NCI-H2196 treated with DMSO at 0.1 percent for 48 hours (cell line): ENCODE measurements around the gene ZNF101.
A peak's percentile ranks its signal among the peaks of the same experiment; 100 is the strongest.
"Not testable (repeated sequence)": the region's sequence is repeated elsewhere in the genome, so short reads cannot be mapped to it uniquely, and the experiment has no call there.

Experiments
- DNase-seq: peaks from one replicate; lab custom pipeline; 2025; ENCODE audit not compliant: unreplicated experiment; lab: John Stamatoyannopoulos, UW

Gene ZNF101

DNA sequence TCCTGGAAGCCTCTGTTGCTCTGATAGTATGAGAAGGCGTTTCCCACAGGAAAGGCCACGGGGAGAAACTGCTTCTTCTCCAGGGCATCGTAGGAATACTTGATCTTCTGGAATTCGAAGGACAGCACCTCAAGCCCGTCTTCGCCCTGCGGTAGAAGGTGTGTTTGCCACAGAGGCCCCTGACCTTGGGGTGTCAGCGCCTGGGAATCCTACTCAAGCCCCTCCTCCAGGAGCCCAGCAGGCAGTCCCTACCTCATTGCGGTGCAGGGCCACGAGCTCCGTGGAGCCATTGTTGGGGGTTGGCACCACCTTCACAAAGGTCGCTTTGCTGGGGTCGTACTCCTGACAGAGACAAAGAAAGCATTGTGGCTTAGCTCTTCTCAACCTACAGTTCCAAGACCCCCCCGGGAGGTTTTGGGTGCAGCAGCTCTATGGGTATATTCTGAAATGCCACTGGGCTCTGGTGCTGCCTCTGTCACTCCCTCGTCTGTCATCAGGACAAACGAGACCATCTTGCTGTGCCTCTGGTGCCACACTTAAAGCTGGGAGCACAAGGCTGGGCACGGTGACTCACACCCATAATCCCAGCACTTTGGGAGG lies 8.9 kb upstream of the ZNF101 start:
- DNase-seq, result no peak

DNA sequence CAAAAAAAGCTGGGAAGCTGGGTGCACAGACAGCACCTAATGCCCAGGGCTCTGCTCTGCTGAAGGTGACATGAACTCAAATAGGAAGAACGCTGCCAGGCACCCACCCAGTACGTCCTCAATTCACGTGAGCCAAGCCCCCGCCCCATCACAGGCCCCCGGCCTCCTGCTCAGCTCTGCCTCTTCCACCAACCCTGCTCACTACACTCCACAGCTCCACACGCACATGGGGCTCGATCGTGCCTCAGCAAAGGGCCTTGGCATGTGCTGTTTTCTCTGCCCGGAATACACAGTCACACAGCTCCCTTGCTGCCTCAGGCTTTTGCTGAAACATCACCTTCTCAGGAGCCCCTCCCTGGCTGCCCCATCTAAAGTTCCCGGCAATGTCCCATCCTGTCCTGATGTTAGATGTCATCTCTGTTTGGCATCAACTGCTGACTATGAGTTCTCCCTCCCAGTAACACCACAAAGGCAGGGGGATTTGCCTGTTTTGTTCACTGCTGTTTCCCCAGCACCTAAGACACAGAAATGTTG lies 7.4 kb upstream of the ZNF101 start:
- DNase-seq, result no peak

DNA sequence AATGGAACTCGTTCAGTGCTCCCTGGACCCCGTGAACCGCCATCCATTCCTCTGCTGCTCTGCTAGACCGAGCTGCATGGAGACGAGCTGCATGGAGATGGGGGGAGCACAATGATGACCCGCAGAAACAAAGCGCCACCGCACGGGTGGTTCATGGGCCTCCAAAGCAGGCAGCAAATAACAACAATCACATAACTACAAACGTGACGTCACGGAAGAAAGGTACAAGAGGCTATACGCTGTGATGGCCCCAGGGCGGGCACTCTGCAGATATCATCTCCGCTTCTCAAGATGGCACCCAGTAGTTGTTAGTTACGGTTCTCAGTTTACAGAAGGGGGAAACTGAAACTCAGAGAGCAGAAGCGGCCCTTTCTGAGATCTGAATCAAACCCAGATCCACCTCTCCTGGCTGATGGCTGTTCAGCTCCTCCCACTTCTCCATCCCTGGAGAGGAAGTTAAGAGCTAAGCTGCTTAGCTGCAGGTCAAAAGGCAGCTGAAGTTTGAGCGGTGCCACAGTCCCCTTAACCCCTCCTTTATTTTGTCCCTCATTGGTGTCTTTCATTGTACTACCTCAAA lies 6.9 kb upstream of the ZNF101 start:
- no peak for DNase-seq

- DNase-seq, result no peak
These were observed 6.3 kb upstream of the ZNF101 start for GRCh38 chr19:19662344-19662743.

DNA sequence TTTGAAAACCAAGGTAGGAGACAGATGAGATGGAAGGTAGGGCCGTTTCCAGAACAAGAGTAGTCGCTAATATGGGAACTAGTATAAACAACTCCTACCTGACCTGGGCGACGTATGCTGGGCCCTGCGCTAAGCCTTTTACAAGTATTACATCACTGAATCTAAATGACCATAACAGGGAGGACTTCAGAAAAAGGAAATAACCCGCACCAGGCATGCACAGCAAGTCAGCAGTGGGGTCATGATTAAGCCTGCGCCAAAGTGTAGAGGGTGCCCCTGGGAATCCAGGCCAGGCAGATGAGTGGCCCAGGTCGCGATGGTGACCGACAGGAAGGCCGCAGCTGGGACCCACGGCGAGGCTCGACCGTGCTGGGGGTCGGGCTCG lies 5.8 kb upstream of the ZNF101 start:
- DNase-seq, result no peak

GRCh38 chr19:19663256-19664120 lies 5.2 kb upstream of the ZNF101 start, which contains the start of gene ATP13A1:
ATP13A1 (minus strand) TSS chr19:19663676; CDS start chr19:19663666, 10 bp downstream.
- DNase-seq, result peak; percentile 98

- DNase-seq, result not testable (repeated sequence)
These were observed 3.2 kb upstream of the ZNF101 start for GRCh38 chr19:19665420-19665948.

DNA sequence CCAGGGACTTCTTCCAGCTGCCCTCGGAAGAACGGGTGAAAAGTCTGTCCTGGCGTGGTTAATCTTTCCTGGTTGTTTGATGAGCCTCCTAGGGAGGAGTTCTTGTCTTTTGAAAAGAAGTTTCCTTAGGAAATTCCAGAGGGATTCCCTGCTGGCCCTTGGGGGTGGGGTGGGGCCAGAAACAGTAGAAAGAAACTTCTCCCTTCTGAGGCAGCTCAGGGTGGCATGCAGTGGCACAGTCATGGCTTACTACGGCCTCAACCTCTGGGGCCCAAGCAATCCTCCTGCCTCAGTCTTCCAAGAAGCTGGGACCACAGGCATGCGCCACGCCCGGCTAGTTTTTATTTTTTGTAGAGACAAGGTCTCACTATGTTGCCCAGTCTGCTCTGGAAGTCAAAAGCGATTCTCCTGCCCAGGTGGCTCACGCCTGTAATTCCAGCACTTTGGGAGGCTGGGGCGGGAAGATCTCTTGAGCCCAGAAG lies 1.5 kb downstream of the ZNF101 start:
- no peak for DNase-seq

DNA sequence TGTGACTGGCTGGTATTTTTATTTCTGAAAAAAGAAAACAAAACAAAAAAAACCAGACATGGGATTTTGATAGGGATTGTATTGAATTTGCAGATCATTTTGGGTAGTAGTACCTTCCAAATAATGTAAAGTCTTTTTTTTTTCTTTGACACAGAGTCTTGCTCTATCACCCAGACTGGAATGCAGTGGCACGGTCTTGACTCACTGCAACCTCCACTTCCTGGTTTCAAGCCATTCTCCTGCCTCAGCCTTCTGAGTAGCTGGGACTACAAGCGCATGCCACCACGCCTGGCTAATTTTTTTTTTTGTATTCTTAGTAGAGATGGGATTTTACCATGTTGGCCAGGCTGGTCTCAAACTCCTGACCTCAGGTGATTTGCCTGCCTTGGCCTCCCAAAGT lies 4.2 kb downstream of the ZNF101 start:
- no peak for DNase-seq

DNA sequence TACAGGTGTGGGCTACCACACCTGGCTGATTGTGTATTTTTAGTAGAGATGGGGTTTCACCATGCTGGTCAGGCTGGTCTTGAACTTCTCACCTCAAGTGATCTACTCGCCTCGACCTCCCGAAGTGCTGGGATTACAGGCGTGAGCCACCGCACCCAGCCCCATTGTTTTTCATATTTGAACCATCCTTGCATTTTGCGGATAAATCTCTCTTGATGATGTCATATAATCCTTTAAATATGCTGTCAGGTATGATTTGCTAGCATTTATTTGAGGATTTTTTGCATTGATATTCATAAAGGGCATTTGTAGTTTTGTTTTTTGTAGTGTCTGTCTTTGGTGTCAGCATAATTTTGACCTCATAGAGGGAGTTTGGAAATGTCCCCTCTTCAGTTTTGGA lies 5.7 kb downstream of the ZNF101 start:
- no peak for DNase-seq

DNA sequence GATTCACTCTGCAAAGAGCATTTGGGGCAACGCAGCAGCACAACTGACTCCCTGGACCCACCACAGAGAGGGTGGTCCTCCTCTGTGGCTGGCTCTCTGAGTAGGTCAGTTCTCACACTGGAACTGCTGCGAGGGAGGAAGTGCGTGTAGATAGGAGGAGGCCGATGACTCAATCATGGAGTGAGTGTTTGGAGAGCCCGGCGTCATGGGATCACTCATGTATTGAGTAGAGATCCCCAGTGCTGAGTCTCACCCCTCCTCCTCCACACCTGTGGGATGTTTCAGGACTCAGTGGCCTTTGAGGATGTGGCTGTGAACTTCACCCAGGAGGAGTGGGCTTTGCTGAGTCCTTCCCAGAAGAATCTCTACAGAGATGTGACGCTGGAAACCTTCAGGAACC lies 8.9 kb downstream of the ZNF101 start:
- no peak for DNase-seq

GRCh38 chr19:19679176-19680073 lies 10.8 kb downstream of the ZNF101 start:
- DNase-seq, result no peak

- DNase-seq, result not testable (repeated sequence)
These were observed 17.5 kb downstream of the ZNF101 start for GRCh38 chr19:19686119-19686518.

GRCh38 chr19:19686580-19686979 lies 17.9 kb downstream of the ZNF101 start:
- no peak for DNase-seq

DNA sequence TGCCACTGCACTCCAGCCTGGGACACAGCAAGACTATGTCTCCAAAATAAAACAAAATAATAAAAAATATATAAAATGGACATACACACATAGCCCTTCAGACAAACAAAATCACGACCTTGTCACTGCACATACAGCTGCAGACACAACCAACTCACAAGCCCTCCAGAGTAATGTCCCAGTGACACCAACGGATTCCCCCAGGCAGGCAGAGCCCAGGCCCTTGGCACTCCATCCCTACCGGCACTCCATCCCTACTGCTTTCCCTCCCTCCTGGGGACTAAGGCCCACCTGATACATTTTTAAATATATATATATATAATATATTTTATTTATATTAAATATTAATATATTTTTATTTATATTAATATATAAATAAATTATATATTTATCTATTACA lies 18.5 kb downstream of the ZNF101 start:
- DNase-seq, result no peak

DNA sequence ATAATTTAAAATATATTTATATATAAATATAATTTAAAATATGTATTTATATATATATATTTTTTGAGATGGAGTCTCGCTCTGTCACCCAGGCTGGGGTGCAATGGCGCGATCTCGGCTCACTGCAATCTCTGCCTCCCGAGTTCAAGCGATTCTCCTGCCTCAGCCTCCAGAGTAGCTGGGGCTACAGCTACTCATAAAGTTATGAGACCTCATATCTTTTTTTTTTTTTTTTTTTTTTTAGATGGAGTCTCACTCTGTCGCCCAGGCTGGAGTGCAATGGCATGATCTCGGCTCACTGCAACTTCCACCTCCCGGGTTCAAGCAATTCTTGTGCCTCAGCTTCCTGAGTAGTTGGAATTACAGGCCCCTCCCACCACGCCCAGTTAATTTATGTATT lies 20.4 kb downstream of the ZNF101 start:
- DNase-seq, result not testable (repeated sequence)

DNA sequence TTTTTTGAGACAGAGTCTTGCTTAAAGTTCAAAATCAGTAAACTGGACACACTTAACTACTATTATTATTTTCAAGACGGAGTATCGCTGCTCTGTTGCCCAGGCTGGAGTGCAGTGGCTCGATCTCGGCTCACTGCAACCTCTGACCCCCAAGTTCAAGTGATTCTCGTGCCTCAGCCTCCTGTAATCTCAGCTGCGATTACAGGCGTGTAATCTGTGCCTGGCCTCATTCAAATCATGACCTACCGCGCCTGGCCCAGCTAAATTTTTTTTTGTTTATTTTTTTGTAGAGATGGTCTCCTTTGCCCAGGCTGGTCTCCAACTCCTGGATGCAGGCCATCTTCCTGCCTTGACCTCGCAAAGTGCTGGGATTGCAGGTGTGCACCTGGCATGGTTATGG lies 23.0 kb downstream of the ZNF101 start:
- no peak for DNase-seq

DNA sequence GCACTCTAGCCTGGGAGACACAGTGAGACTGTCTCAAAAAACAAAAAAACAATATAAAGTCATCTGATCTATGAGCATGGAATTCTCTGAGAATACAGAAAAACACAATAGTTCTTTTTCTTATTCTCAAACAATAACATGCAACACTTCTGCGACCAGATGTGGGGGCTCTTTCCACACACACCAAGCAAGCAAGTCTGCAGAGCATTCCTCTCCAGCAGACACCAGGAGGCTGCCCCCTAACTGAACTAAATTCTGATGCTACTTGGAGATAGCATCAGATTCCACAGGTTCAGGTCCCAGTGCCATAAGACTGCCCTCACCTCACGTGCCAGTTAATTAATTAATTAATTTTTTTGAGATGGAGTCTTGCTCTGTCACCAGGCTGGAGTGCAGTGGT lies 27.7 kb downstream of the ZNF101 start:
- DNase-seq, result no peak

GRCh38 chr19:19697589-19697988 lies 28.9 kb downstream of the ZNF101 start:
- no peak for DNase-seq

- DNase-seq, result not testable (repeated sequence)
These were observed 31.9 kb downstream of the ZNF101 start for GRCh38 chr19:19700493-19700892.
